CD4-positive, CD25-positive, alpha-beta regulatory T cell (primary cell): ENCODE results near the gene ATG13. TPM values are rescaled to one million over a fixed set of nuclear protein-coding genes. Genes with fewer than 3 reads are reported as not detected.

Experiments used
- ATAC-seq, 2 donors: fragments of 150-1000 bp; cut with Tn5 transposase; one replicate each; pipeline ENCODE4 v1.10.0; 2021; ENCODE audit warnings: low read depth in 2 of 2, moderate number of reproducible peaks in 2 of 2, moderate library complexity in 1 of 2
- DNase-seq, 3 donors: peaks; one replicate each; pipeline versions ENCODE4 v3.0.0 to v3.0.0-alpha.2; 2012 to 2022; ENCODE audit warnings: mixed read lengths in 1 of 3
- H3K27ac ChIP-seq: one replicate; pipeline ENCODE4 v1.7.0; 2013; ENCODE audit warnings: mild to moderate bottlenecking, low read length; ENCODE audit not compliant: insufficient read depth, poor library complexity, severe bottlenecking
- H3K27me3 ChIP-seq: one replicate; pipeline ENCODE4 v1.7.0; 2013; ENCODE audit warnings: low read length; ENCODE audit not compliant: control insufficient read depth, insufficient read depth
- H3K36me3 ChIP-seq: one replicate; pipeline ENCODE4 v1.7.0; 2013; ENCODE audit warnings: mild to moderate bottlenecking, low read length, moderate library complexity; ENCODE audit not compliant: control insufficient read depth, insufficient read depth
- H3K4me1 ChIP-seq: 2 replicates; pipeline ENCODE4 v1.7.0; 2013; ENCODE audit warnings: mild to moderate bottlenecking, low read length; ENCODE audit not compliant: insufficient read depth, control insufficient read depth, poor library complexity, severe bottlenecking
- H3K4me3 ChIP-seq: one replicate; pipeline ENCODE4 v1.7.0; 2013; ENCODE audit warnings: low read depth, mild to moderate bottlenecking, low read length, moderate library complexity
- H3K9me3 ChIP-seq, 2 experiments: 1 replicate in 1 of 2; 2 replicates in 1 of 2; pipeline ENCODE4 v1.7.0; 2013; ENCODE audit warnings: low read length in 2 of 2, mild to moderate bottlenecking in 1 of 2, moderate library complexity in 1 of 2; ENCODE audit not compliant: control insufficient read depth in 2 of 2
- H3K27ac Mint-ChIP-seq, 3 donors: one replicate each; pipeline ENCODE4 v1.8.0; 2020 to 2022; ENCODE audit warnings: mild to moderate bottlenecking in 3 of 3, mixed read lengths in 3 of 3, moderate library complexity in 2 of 3
- H3K27me3 Mint-ChIP-seq: one replicate; pipeline ENCODE4 v1.8.0; 2022; ENCODE audit warnings: mild to moderate bottlenecking, mixed read lengths
- H3K36me3 Mint-ChIP-seq: one replicate; pipeline ENCODE4 v1.8.0; 2020; ENCODE audit warnings: mixed read lengths
- H3K4me1 Mint-ChIP-seq, 4 donors: one replicate each; pipeline ENCODE4 v1.8.0; 2020 to 2022; ENCODE audit warnings: mixed read lengths in 4 of 4, mild to moderate bottlenecking in 1 of 4
- H3K4me3 Mint-ChIP-seq, 4 donors: one replicate each; pipeline ENCODE4 v1.8.0; 2020 to 2022; ENCODE audit warnings: mild to moderate bottlenecking in 4 of 4, mixed read lengths in 4 of 4, moderate library complexity in 3 of 4
- H3K9me3 Mint-ChIP-seq, 7 donors: one replicate each; pipeline ENCODE4 v1.8.0; 2020 to 2022; ENCODE audit warnings: mixed read lengths in 7 of 7, mild to moderate bottlenecking in 3 of 7, moderate library complexity in 2 of 7
- polyA plus RNA-seq, 4 donors: library from polyadenylated mRNA; unstranded; fragments of 300-500 nt; fragmentation: Illumina TruSeq; gene quantifications; one replicate each; pipeline ENCODE4 v1.2.3, GENCODE V29; 2021
- total RNA-seq: library from RNA; stranded (reverse); gene quantifications from one replicate; pipeline ENCODE4 v1.2.3, GENCODE V29; 2022

The ATG13 gene
- total and polyA plus RNA-seq, 5 donors from 2014 or later = 69.0 to 135 (median 77.1) TPM

DNA sequence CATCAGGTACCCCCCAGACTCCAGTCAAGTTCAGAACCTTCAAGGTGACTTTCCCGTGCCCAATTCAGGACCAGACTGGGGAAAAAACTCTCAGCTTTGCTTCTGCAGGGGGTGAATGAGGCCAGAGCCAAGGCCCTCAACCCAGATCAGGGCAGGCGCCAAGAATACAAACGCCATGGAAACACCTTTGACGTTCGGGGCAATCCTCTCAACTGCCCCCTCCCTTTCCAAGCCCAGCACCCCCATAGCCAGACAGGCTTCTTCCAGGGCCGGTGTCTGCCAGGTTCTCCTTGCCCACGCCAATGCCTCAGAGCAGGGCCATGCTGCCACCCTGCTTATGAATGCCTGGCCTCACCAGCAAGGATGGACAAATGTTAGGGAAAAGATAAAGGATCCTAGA is 77.3 kb downstream of the ATG13 start:
- Histone ChIP-seq H3K27me3 (no peaks in the 10 kb centered on the region), H3K4me3 (no peak overlapping the region), H3K9me3 (no peaks in the 10 kb centered on the region), H3K4me1 (peaks cover 40% of the 10 kb centered on the region), H3K27ac (no peak overlapping the region), H3K36me3 (peaks cover 60% of the 10 kb centered on the region)
- Mint-ChIP-seq H3K4me1 (peaks cover 5 to 50% (median 21%) of the 10 kb centered on the region in 4 donors), H3K4me3 (no peak overlapping the region), H3K27me3 (no peaks in the 10 kb centered on the region), H3K9me3 (no peaks in the 10 kb centered on the region), H3K36me3 (peaks cover 15% of the 10 kb centered on the region), H3K27ac (no peak overlapping the region)
- no peak for ATAC-seq
- DNase-seq = no peak

- no peaks in the 10 kb centered on the region for H3K27me3 ChIP-seq
- Mint-ChIP-seq H3K4me3 (no peak overlapping the region), H3K9me3 (no peaks in the 10 kb centered on the region), H3K27me3 (no peaks in the 10 kb centered on the region), H3K4me1 (peaks cover 5 to 55% (median 25%) of the 10 kb centered on the region in 4 donors), H3K27ac (peak overlapping the region in 2 of 3 donors; percentile 17 to 79), H3K36me3 (peaks cover 15% of the 10 kb centered on the region)
- H3K4me3 ChIP-seq = no peak overlapping the region
- H3K36me3 ChIP-seq = peaks cover 56% of the 10 kb centered on the region
- ATAC-seq (no peak), DNase-seq (no peak)
- peaks cover 47% of the 10 kb centered on the region for H3K4me1 ChIP-seq
- H3K27ac ChIP-seq = no peak overlapping the region
- no peaks in the 10 kb centered on the region for H3K9me3 ChIP-seq
Measured at GRCh38 chr11:46695345-46696211, 78.2 kb downstream of the ATG13 start.

DNA sequence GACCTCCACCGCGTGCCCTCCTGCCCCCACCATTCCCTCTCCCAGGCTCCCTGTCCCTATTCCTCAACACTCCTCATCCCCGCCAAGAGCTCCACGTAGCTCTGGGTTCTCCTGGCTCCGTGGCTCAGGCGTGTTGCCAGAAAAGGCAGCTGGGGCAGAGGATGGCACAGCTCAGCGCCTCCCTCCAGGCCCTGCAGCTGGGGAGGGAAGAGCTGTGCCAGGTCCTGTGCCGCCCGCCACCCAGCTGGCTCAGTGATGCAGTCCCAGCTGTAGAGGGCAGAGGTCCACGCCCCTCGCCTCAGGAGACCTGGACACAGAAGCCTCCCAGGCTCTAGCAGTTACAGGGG is 78.8 kb downstream of the ATG13 start:
- H3K9me3 ChIP-seq = no peaks in the 10 kb centered on the region
- Mint-ChIP-seq H3K4me1 (peaks cover 5 to 55% (median 27%) of the 10 kb centered on the region in 4 donors), H3K27ac (peak overlapping the region in 2 of 3 donors; percentile 17 to 59), H3K4me3 (peak overlapping the region in 3 of 4 donors; percentile 5 to 75 (median 13)), H3K9me3 (peaks cover 0 to under 1% (median 0%) of the 10 kb centered on the region in 7 donors), H3K36me3 (peaks cover 14% of the 10 kb centered on the region), H3K27me3 (no peaks in the 10 kb centered on the region)
- H3K27ac ChIP-seq = no peak overlapping the region
- H3K4me3 ChIP-seq = no peak overlapping the region
- H3K4me1 ChIP-seq = peaks cover 50% of the 10 kb centered on the region
- no peak for DNase-seq
- no peak for ATAC-seq
- no peaks in the 10 kb centered on the region for H3K27me3 ChIP-seq
- peaks cover 50% of the 10 kb centered on the region for H3K36me3 ChIP-seq

DNA sequence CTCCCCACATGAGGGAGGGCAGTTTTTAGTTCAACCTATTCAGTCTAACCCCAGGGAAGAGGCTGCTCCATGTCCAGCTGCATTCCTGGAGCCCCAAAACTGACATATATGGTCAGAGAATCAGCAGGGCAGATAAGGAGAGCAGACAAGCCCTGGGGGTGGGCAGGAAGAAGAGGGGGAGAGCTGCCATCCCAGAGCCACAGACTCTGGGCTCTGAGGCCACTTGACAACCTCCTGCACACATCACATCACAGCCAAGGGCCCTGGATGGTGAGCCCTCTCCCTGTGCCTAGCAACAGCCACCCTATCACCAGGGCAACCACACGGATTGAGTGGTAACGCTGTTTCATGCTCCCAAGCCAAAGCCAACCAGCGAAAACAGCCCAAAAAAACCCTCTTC is 80.0 kb downstream of the ATG13 start:
- H3K4me1 ChIP-seq = peaks cover 62% of the 10 kb centered on the region
- no peak overlapping the region for H3K4me3 ChIP-seq
- Mint-ChIP-seq H3K27ac (peak overlapping the region in 1 of 3 donors; percentile 91), H3K4me3 (peak overlapping the region; percentile 65 to 99 (median 76)), H3K9me3 (peaks cover 0 to 2% (median 0%) of the 10 kb centered on the region in 7 donors), H3K4me1 (peaks cover 9 to 67% (median 35%) of the 10 kb centered on the region in 4 donors), H3K27me3 (no peaks in the 10 kb centered on the region), H3K36me3 (peaks cover 20% of the 10 kb centered on the region)
- DNase-seq = no peak
- no peaks in the 10 kb centered on the region for H3K27me3 ChIP-seq
- no peak for ATAC-seq
- peaks cover 41% of the 10 kb centered on the region for H3K36me3 ChIP-seq
- peak overlapping the region; percentile 8 for H3K27ac ChIP-seq
- no peaks in the 10 kb centered on the region for H3K9me3 ChIP-seq

- Histone ChIP-seq H3K36me3 (peaks cover 43% of the 10 kb centered on the region), H3K27ac (peak overlapping the region; percentile 8), H3K9me3 (no peaks in the 10 kb centered on the region), H3K4me3 (peak overlapping the region; percentile 37), H3K4me1 (peaks cover 66% of the 10 kb centered on the region), H3K27me3 (no peaks in the 10 kb centered on the region)
- H3K9me3 Mint-ChIP-seq = peaks cover 0 to 2% (median 0%) of the 10 kb centered on the region in 7 donors
- H3K36me3 Mint-ChIP-seq = peaks cover 23% of the 10 kb centered on the region
- no peaks in the 10 kb centered on the region for H3K27me3 Mint-ChIP-seq
- DNase-seq (no peak), ATAC-seq (no peak)
- peaks cover 9 to 71% (median 37%) of the 10 kb centered on the region in 4 donors for H3K4me1 Mint-ChIP-seq
- H3K4me3 Mint-ChIP-seq = peak overlapping the region; percentile 65 to 99 (median 76)
- H3K27ac Mint-ChIP-seq = peak overlapping the region; percentile 59 to 93 (median 91)
Measured at GRCh38 chr11:46697723-46698122, 80.4 kb downstream of the ATG13 start.

DNA sequence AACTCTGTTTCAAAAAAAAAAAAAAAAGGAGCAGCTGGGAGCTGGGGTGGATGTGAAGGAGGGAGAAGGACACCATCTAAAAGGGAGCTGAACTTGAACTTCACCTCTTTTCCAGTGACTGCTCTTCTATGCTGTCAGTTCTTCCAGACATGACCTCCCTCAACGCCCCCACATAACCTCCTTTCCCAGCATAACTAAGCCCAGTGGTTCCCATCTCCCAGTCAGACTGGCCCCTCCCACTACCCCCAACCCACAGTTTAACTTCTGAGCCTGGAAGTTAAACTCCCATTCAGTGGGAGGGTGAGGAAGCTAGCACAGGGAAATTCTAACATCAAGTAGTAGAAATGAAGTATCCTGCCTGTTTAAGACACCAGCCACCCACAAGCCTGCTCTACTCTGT is 81.2 kb downstream of the ATG13 start:
- Histone ChIP-seq H3K4me1 (peaks cover 71% of the 10 kb centered on the region), H3K36me3 (peaks cover 39% of the 10 kb centered on the region), H3K4me3 (peak overlapping the region; percentile 46), H3K27ac (no peak overlapping the region), H3K27me3 (no peaks in the 10 kb centered on the region), H3K9me3 (no peaks in the 10 kb centered on the region)
- Mint-ChIP-seq H3K4me1 (peaks cover 9 to 79% (median 39%) of the 10 kb centered on the region in 4 donors), H3K4me3 (peak overlapping the region; percentile 66 to 99 (median 94)), H3K27ac (peak overlapping the region in 2 of 3 donors; percentile 91 to 97), H3K36me3 (peaks cover 29% of the 10 kb centered on the region), H3K27me3 (no peaks in the 10 kb centered on the region), H3K9me3 (peaks cover 0 to 2% (median 0%) of the 10 kb centered on the region in 7 donors)
- ATAC-seq (no peak), DNase-seq (no peak)

DNA sequence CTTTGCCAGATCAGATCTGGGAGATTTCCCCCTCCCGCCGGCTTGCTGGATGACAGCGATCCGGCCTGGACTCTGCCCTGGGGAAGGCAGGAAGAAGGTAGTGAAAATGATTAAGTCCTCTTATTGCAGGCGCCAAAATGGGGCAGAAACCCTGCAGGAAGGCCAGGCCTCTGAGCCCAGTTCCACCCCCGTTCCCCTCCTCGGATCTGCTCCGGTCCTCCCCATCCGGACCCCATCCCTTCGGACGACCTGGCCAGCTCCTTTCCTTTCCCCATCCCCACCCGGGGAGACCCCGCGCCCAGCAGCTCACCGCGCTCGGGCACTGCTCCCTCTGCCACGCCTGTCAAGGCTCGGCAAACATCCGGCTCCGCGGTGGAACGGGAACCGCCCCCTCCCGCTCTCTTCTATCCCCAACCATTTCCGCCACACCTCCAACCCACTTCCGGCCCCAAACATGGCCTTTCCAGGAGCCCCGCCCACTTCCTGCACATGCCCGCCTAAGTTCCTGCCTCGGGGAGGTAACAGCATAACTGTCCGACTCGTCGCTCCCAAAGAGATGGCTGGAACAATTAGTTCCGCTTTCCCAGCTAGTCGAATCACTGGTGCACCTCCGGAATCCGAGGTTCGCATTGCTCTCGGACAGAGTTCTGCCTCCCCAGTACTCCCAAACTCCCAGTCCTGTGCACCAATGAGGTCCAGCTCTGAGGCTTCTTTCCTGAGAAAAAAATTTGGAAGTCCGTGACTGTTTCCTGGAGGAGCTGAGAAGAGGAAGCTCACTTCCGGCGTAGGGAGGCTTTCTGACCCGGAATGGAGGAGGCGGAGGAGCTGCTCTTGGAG is 83.1 kb downstream of the ATG13 start, which contains the start of the genes ARHGAP1 and ZNF408:
Gene ARHGAP1, minus strand, starts transcription at position 379 of the 837 bp plus-strand sequence. CDS start 4,512 bp downstream, outside the sequence.
Gene ZNF408, plus strand, starts transcription at position 791 of the 837 bp plus-strand sequence. Its CDS starts 17 bp downstream, at position 808.
- peaks cover 63% of the 10 kb centered on the region for H3K4me1 ChIP-seq
- peaks cover 9 to 79% (median 35%) of the 10 kb centered on the region in 4 donors for H3K4me1 Mint-ChIP-seq
- H3K27ac Mint-ChIP-seq = peak within 1 kb of the TSS; percentile 91 to 97 (median 97)
- DNase-seq (peak; percentile 98 to 100 (median 99)), ATAC-seq (peak; percentile 91 to 93)
- peak within 1 kb of the TSS; percentile 90 to 99 (median 96) for H3K4me3 Mint-ChIP-seq
- no peaks in the 10 kb centered on the region for H3K27me3 ChIP-seq
- H3K27ac ChIP-seq = peak within 1 kb of the TSS; percentile 76
- H3K36me3 ChIP-seq = peaks cover 38% of the 10 kb centered on the region
- H3K4me3 ChIP-seq = peak within 1 kb of the TSS; percentile 99
- H3K27me3 Mint-ChIP-seq = no peaks in the 10 kb centered on the region
- H3K9me3 Mint-ChIP-seq = peaks cover 0 to 2% (median 0%) of the 10 kb centered on the region in 7 donors
- H3K9me3 ChIP-seq = no peaks in the 10 kb centered on the region
- H3K36me3 Mint-ChIP-seq = peaks cover 32% of the 10 kb centered on the region
